Activated CD8-positive, alpha-beta memory T cell treated with anti-CD3 and anti-CD28 coated beads, Interleukin-2, amount 50 U/mL, for 4 hours (primary cell): ENCODE measurements around the gene MBOAT2.
A peak's percentile ranks its signal among the peaks of the same experiment; 100 is the strongest.

Experiments
- DNase-seq: peaks from one replicate; pipeline ENCODE4 v3.0.0-alpha.2; 2020

Gene MBOAT2

DNA sequence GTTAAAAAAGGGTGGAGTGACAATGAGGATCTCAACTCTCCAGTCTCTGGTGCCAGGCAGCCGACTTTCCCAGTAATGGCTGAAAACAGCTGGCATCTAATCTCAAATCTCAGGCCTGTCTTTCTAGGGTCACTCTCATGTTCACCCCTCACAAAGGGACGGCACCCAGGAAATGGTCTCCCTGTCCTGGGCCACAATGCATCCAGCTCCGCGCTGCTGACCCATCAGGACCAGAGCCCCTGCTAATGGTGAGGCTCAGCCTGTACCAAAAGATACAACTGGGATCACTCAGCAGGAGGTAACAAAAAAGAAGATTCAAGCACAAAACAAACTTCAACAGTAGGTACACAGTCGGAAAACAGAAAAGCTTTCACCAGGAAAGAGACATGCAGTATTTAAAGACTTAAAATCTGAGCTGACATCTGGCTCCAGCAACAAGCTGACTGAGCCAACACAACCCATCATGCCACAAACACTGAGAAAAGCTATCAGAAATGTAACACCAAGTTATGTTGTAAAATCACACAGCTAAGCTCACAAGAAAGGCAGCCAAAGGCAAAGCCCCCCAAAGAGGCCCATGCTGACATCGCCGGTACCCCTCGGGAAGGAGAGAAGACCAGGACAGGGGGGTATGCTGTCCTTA lies 152.5 kb downstream of the MBOAT2 start:
- DNase-seq = no peak

GRCh38 chr2:8849327-8849726 lies 154.2 kb downstream of the MBOAT2 start:
- no peak for DNase-seq

DNA sequence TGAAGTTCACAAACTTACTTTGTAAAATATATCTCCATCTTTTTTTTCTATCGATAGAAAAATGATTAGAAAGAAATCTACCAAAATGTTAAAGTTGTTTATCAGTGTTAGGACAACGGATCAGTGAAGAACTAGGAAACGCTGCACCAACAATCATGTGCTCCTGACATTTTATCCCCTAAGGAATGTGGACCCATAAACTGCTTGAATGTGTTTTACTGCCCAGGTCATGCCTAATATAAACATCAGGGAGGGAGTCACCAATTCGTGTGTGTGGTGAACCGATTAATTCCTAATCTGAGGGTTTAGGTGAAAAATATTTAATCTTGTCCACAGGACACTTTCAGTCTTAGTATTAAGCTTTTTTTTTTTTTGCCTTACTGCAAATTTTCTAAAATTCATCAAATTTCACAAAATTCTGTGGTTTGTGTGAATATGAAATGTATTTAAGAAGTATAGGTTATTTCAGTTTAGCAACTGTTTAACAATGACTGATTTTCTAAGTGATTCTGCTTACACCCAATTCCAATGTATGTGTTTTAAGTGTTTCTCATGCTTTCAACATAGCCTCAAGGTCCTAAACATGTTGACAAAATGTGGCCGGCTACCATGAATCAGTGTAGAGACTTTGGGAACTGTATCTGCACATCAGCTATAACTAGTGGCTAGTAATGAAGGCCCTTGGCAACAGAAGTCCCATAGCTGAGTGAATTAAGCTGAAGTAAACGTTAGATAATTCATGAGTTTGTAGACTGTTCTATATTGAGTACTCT lies 155.0 kb downstream of the MBOAT2 start:
- no peak for DNase-seq

DNA sequence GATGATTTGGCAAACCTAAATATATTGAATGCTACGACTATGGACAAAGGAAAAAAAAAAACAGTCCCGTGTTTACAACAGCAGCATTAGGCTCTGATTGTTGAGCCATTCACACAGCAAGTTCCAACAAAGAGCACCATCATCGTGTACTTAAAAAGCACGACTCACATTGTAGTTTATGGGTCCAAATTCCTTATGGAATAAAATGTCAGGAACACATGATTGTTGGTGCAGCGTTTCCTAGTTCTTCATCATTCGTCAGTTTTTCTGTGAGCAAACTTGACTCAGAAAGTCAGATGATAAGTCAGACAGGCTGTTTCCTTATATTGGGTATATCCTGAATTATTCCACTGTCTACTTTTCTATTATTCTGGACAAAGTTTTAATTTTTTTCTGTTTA lies 156.1 kb downstream of the MBOAT2 start:
- DNase-seq = no peak

DNA sequence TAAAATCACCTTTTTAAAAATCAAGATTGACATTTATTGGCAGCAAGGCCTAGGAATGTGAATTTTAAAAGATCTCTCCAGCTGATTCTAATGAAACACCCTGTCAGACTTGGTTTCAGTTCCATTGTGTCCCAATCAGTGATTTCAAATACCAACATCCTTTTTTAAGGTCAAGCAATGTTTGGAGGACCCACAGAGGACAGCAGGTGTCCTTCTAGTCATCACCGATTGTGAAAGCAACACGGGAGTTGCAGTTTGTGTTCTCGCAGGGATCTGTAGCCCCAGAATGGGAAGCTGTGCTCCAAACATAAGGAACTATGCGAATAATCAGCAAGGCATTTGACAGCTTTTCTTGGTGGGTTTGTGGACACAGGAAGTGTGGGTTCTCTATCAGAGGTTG lies 161.6 kb downstream of the MBOAT2 start:
- DNase-seq = no peak

- DNase-seq = no peak
Measured at GRCh38 chr2:8840475-8841091, 162.9 kb downstream of the MBOAT2 start.

DNA sequence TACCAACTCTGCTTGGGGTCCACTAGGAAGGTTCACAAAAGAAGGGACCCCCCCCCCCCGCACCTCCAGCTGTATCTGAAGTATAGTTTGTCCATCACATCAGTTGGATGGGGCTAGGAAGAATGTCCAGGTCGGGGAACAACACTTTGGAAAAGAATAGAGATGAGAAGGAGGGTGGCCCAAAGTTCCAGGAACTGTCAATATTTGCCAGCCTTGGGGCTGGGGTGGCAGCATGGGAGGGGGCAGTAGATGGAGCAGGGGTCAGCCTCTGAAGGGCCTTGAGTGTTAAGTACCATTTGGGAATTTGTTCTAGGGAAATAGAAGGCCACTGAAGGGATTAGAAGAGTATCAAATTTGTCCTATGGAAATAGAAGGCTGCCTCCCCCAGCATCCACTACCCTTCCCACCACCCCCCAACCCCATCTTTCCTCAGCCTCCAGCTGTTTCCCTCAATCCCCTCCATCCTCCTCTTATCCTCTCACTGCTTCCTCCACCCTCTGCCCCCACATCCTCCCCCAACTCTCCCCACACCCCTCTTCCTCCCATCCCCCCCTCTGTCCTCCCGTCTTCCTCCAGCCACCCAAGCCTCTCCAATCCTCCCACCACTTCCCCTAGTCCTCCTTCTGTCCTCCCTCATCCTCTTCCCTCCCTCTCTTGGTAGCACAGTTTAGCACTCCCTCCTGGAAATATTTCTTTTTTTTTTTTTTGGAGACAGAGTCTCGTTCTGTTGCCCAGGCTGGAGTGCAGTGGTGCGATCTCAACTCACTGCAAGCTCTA lies 164.1 kb downstream of the MBOAT2 start:
- no peak for DNase-seq

GRCh38 chr2:8837795-8838140 lies 165.7 kb downstream of the MBOAT2 start:
- DNase-seq = no peak

DNA sequence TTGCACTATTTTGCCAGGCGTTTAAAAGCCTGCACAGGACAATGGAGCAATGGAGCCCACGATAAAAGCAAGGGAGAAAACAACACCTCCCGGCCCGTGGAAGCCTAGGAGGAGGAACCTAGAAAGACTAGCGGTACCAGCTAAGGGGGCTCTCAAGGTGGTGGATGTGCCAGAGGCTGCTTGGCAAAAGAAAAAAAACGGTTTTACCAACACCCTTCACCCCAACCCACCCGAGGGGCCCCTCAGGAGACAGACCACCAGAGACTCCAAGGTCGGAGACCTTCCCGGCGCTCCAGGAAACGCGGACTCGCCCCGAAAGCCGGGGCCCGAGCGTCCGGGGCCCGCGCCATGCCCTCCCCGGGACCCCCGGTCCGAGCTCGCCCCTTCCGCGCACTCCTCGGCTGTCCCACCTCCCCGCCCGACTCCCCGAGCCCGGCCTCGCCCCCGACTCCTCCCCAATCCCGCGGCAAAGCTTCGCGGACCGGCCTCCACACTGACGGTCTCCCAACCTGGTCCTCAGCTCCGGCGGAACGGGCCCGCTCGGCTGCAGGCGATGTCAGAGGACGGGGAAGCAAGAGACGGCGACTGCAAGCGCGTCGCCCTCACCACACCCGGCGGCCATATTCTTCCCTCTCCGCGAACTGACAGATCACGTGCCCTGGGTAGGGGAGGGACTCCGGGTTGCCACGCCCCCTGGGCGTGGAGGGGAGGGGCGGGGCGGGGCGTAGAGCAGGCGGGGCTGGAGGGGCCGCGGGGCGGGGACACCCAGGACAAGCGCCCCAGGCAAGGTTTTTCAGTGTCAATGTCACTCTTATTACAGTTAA lies 166.3 kb downstream of the MBOAT2 start, which contains the start of gene KIDINS220:
KIDINS220 (minus strand) TSS at position 643 of the 824 bp plus-strand sequence. CDS start 10,520 bp downstream, outside the sequence.
- DNase-seq = peak; percentile 82

DNA sequence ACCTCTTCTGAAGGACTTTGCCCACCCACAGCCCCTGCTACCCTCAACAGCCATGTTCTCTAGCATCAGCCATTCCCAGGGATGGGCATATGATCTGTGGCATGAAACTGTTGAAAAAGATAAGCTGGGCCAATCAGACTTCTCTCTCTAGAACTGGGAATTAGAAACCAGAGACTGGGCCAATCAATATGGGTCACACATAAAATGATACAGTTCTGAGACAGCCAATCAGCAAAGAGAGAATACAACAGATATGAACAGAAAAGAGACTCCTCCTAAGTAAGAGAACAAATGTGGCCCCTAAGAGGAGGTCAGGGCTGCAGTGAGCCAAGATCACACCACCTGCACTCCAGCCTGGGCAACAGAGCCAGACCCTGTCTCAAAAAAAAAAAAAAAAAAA lies 168.2 kb downstream of the MBOAT2 start:
- DNase-seq = no peak

DNA sequence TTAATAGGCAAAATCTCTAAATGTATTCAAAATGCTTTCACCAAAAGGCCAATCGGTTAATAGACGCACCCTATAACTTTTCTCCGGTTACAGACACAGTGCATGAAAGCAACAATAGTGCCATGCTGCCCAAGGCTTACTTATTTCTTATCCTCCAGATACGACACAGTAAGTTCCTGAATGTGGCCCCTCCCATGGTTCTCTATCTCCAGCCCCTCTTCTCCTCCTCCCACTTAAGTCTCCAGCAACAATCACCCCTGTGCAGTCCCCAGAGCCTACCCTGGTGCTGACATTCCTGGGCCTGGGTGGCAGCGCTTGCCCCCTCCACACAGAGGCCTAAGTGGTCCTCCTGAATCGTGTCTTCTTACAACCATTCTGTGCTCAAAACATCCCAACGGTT lies 169.6 kb downstream of the MBOAT2 start:
- no peak for DNase-seq

DNA sequence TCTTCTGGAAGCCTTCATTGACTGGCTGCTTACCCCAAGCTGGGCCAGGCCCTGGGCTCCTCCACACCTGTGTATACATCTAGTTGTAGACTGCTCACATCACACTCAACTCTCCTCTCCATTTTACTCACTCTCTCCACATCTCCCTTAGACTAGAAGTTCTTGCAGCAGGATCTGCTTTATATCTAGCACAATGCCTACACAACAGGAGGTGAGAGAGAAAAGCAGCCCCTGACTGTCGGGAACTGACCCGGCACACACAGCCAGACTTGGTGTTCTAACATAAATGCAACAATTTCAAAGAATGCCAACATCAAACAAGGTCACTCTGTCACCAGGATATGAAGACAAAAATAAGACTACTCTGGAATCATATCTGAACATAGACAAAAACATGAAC lies 172.0 kb downstream of the MBOAT2 start:
- no peak for DNase-seq

- DNase-seq = no peak
Measured at GRCh38 chr2:8827729-8828128, 175.8 kb downstream of the MBOAT2 start.

GRCh38 chr2:8822218-8822617 lies 181.3 kb downstream of the MBOAT2 start:
- DNase-seq = no peak

DNA sequence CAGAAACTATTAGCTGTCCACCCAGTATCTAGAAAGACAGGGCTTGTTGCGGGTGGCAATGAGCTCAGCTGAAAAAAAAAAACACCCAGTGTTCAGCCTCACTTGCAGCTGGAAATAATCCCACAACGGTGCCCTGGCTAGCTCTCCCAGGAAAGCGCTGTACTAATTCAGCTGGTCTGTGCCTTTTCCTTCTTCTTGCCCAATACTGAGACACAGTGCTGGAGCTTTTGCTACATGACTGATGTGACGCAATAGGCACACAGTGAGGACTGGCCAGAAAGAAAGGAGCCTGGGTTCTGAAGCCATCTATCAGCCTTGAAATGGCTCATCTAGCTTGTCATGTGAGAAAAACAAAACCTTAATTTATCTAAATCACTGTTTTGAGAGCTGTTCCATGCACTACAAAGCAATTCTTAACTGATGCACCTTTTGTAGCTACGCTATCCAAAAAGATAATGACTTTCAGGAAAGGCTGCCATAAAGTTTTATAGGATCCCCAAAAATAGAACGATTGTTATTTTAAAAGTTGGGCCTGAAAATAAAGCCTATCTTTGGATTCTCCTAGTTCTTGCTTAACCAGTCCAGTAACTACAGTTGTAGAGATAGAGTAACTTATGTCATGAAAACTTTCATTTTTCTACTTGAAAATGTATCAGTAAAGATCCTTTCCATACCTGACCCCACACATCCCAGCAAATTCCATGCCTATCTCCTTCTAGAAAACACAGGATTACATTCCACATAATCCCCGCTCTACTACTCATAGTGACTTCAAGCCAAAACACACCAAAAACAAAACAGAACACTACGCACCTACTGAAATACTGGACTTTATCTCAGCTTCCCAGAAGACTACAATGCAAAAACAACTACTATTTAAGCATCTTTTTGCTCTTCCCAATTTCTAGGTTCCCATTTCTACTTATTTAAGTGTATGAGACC lies 181.9 kb downstream of the MBOAT2 start:
- DNase-seq = no peak

GRCh38 chr2:8819948-8820347 lies 183.5 kb downstream of the MBOAT2 start:
- DNase-seq = no peak

- no peak for DNase-seq
Measured at GRCh38 chr2:8819194-8819593, 184.3 kb downstream of the MBOAT2 start.

- DNase-seq = no peak
Measured at GRCh38 chr2:8817221-8817620, 186.3 kb downstream of the MBOAT2 start.

GRCh38 chr2:8806885-8807704 lies 196.4 kb downstream of the MBOAT2 start:
- no peak for DNase-seq
